Inferior parietal cortex (tissue), 1 donor: Measurements from ENCODE around the gene GREB1.

Source experiments
- DNase-seq: peaks from one replicate; pipeline ENCODE4 v3.0.0-alpha.2; 2016; ENCODE audit errors: extremely low spot score

Gene GREB1

DNA sequence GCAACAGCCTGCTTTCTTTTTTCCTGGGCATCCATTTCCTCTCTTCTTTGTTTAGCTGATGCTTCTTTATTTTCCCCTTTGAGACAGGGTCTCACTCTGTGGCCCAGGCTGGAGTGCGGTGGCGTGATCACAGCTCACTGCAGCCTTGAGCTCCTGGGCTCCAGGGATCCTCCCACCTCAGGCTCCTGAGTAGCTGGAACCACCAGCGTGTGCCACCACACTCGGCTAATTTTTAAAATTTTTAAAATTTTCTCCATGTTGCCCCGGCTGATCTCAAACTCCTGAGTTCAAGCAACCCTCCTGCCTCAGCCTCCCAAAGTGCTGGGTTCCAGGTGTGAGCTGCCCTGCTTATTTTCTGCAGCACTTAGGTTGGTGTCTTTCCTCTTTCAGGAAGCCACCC is 77.4 kb downstream of the GREB1 start:
- no peak for DNase-seq

DNA sequence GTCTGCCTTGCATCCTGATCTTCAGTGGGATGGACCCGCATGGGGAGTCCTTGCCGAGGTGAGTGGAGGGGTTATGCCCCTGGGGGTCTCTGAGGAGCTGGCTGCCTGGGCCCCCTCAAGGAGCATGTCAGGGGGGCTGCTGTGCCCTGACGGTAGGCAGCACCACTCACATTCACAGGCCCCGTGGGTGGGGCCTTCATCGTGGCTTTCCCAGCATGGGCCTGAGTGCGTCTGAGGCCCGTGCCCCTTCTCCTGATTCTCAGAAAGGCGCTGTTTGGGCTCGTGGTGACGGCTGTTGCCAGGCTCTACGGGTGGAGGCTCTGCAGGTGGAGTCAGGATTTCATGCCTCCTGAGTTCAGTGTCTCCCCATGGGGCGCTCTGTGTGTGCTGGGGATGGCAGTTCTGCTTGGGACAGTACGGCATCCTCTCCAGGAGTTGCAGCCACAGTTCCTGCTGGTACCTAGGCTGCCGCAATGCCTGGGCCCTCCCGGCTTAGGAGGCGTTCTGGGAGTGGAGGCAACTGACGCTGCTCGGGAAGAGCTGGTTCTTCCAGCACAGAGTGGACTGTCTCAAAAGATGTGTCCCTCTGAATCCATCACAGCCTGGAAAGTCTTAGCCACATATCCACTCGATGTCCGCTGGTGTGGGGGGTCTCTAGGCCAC is 78.8 kb downstream of the GREB1 start:
- DNase-seq: no peak

GRCh38 chr2:11613297-11613696 is 79.5 kb downstream of the GREB1 start:
- no peak for DNase-seq

GRCh38 chr2:11615209-11615608 is 81.4 kb downstream of the GREB1 start:
- DNase-seq: no peak

- no peak for DNase-seq
Measured at GRCh38 chr2:11616097-11616687, 82.3 kb downstream of the GREB1 start.

- DNase-seq: no peak
Measured at GRCh38 chr2:11616851-11617415, 83.1 kb downstream of the GREB1 start.

- no peak for DNase-seq
Measured at GRCh38 chr2:11617527-11617926, 83.7 kb downstream of the GREB1 start.

DNA sequence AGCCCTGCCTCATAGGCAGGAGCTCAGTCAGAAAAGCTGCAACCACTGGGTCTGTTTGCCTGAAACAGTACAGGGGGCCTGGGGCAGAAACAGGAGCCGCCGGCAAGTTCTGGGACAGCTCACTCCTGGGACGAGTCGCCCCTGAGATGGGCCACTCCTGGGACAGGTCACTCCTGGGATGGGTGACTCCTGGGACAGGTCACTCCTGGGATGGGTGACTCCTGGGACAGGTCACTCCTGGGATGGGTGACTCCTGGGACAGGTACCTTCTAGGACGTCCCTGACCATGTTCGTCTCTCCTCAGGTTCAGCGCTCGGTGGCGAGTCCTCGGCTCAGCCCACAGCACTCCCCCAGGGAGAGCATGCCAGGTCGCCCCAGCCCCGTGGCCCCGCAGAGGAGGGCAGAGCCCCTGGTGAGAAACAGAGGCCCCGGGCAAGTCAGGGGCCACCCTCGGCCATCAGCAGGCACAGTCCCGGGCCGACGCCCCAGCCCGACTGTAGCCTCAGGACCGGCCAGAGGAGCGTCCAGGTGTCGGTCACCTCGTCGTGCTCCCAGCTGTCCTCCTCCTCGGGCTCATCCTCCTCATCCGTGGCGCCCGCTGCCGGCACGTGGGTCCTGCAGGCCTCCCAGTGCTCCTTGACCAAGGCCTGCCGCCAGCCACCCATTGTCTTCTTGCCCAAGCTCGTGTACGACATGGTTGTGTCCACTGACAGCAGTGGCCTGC is 84.3 kb downstream of the GREB1 start:
- DNase-seq: no peak

- no peak for DNase-seq
Measured at GRCh38 chr2:11618708-11619062, 84.8 kb downstream of the GREB1 start.

DNA sequence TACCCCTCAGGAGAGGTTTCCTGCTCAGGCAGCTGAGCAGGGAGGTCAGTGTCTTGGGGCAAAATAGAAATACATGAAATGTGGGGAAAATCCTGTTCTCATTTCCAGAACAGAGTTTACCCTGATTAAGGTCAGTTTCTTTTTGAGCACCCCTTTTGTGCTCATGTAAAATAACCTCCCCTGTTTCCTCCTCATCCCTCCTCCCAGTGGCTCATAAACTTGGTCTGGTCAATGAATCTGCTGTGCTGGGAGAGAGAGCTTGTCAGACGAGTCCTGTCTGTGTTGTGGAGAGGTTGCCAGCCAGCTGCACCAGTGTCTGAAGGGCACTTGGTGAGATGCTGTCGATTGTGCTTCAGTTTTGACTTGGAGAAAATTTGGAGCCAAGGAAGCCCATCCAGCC is 87.6 kb downstream of the GREB1 start:
- DNase-seq: no peak

DNA sequence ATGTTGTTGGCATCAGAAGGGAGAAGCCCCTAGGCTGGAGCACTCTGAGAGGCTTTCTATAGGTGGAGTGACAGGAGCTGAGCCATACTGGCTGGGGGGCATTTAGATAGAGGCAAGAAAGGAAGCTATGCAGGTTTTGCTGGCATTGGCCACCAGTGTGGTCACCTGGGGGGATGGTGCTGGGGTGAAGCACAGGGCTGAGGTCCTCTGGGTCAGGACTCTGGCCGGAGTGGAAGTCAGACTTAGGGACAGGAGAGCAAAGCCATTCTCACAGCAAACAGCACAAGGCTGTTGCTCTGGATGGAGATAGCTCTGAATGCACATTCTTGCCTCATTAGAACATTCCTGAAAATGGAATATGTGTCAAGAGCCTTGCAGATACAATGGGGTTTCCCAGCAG is 88.8 kb downstream of the GREB1 start:
- DNase-seq: no peak

DNA sequence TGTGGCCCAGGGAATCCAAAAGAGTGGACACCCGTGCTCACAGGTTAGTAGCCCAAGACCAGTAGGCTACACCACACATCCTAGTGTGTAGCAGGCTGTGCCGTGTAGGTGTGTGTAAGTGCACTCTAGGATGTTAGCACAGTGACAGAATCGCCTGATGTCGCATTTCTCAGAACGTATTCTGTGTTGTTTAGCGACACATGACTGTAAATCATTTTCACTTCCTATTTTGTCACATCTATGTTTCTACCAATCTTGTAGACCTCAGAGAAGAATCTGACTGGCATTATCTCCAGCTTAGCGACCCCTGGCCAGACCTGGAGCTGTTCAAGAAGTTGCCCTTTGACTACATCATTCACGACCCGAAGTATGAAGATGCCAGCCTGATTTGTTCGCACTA is 91.0 kb downstream of the GREB1 start:
- no peak for DNase-seq

- no peak for DNase-seq
Measured at GRCh38 chr2:11625671-11626070, 91.8 kb downstream of the GREB1 start.

DNA sequence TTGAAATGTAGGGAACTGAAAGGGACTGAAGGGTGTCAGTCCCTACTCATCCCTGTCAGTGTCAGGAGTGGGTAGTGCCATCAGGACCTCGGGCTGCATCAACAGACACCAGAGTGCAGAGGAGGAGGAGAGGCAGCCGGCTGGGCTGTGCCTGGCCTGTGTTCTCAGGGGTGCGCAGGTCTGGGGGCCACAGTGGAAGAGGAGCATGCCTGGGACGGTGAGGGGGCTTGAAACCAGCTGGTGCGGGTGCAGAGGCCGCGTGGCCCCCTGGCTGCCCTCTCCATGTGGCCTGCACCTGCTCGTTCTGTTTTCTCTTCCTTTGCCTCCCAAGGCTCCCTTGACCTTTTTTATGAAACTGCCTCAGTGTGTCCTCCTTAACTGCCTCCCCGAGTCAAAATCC is 94.8 kb downstream of the GREB1 start:
- DNase-seq: no peak

DNA sequence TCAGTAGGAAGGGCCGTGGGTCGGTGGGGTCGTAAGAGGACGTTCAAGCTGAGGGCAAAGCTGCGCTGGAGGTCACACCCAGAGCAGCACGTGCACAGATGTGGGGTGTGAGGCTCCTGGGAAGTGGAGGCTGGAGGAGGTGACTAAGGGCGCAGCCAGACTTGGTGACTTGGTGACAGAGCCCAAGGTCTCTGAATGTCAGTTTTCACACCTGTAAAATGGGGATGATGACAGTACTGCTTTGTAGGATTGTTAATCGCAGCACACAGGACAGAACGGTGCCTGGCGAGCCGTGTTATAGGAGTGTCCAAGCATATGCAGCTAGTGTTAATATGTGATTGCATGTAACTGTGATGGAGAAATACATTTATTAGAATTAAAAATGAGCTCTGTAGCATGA is 95.4 kb downstream of the GREB1 start:
- DNase-seq: no peak

- DNase-seq: no peak
Measured at GRCh38 chr2:11629851-11630250, 96.0 kb downstream of the GREB1 start.

- no peak for DNase-seq
Measured at GRCh38 chr2:11630855-11631254, 97.0 kb downstream of the GREB1 start.

- no peak for DNase-seq
Measured at GRCh38 chr2:11631462-11631861, 97.6 kb downstream of the GREB1 start.

GRCh38 chr2:11633923-11634478 is 100.2 kb downstream of the GREB1 start:
- DNase-seq: no peak

GRCh38 chr2:11634584-11634983 is 100.7 kb downstream of the GREB1 start:
- DNase-seq: no peak

GRCh38 chr2:11635141-11635540 is 101.3 kb downstream of the GREB1 start:
- DNase-seq: no peak

DNA sequence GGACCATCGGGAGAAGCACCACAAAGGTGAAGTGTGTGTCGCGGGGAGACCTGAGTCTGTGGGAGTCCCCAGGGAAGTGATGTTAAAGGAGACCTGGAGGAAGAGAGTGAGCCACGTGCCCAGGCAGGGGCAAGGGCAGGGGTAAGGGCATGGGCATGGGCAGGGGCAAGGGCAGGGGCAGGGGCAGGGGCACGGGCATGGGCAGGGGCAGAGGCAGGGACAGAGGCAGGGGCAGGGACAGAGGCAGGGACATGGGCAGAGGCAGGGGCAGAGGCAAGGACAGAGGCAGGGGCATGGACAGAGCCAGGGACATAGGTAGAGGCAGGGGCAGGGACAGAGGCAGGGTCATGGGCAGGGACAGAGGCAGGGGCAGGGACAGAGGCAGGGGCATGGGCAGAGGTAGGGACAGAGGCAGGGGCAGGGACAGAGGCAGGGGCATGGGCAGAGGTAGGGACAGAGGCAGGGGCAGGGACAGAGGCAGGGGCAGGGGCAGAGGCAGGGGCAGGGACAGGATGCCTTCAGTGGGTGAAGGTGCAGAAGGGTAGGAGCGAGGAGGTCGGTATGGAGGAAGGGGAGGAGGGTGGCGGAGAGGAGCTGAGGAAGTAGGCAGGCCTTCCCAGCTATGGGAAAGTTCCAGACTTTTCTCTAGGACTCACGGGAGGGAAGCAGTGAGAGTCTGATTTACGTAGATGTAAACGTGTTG is 102.9 kb downstream of the GREB1 start:
- DNase-seq: no peak
